HFFc6 (cell line): ENCODE results near the gene VPS54. TPM values are rescaled to one million over a fixed set of nuclear protein-coding genes. Genes with fewer than 3 reads are reported as not detected.
A peak's percentile ranks its signal among the peaks of the same experiment; 100 is the strongest.

Experiments
- DNase-seq: peaks from one replicate; pipeline ENCODE4 v3.0.0-alpha.2; 2018
- H3K27ac Mint-ChIP-seq: 2 replicates; pipeline ENCODE4 v1.8.0; 2020; ENCODE audit warnings: mild to moderate bottlenecking, mixed read lengths
- H3K27me3 Mint-ChIP-seq: 2 replicates; pipeline ENCODE4 v1.8.0; 2021; ENCODE audit warnings: mild to moderate bottlenecking, moderate library complexity, mixed read lengths; ENCODE audit not compliant: insufficient read depth
- H3K36me3 Mint-ChIP-seq: 2 replicates; pipeline ENCODE4 v1.8.0; 2021; ENCODE audit warnings: low read depth, mixed read lengths
- H3K4me1 Mint-ChIP-seq: 2 replicates; pipeline ENCODE4 v1.8.0; 2020; ENCODE audit warnings: low read depth, mixed read lengths
- H3K4me3 Mint-ChIP-seq: 2 replicates; pipeline ENCODE4 v1.8.0; 2020; ENCODE audit warnings: mild to moderate bottlenecking, moderate library complexity, mixed read lengths
- H3K9me3 Mint-ChIP-seq: 2 replicates; pipeline ENCODE4 v1.8.0; 2020; ENCODE audit warnings: mild to moderate bottlenecking, mixed read lengths
- total RNA-seq, 6 experiments: library from RNA; stranded (reverse); fragmentation: NEBNext Ultra II Directional; extraction: Animal tissue kit (Norgen Biotek cat#: 25700); gene quantifications; 2 replicates in 1 of 6; 3 replicates in 5 of 6; pipeline ENCODE4 v1.2.3, GENCODE V29; 2021
- TF ChIP-seq, protein P1 (sequence below): fragments of 200-600 bp; sonication (generic); IDR thresholded peaks from 2 replicates; pipeline ENCODE4 v1.5.0; 2021; ENCODE audit warnings: antibody characterized with exemption, mild to moderate bottlenecking

The VPS54 gene
- total RNA-seq, 6 experiments from 2014 or later: 12.9 to 17.7 (median 15.0) TPM

DNA sequence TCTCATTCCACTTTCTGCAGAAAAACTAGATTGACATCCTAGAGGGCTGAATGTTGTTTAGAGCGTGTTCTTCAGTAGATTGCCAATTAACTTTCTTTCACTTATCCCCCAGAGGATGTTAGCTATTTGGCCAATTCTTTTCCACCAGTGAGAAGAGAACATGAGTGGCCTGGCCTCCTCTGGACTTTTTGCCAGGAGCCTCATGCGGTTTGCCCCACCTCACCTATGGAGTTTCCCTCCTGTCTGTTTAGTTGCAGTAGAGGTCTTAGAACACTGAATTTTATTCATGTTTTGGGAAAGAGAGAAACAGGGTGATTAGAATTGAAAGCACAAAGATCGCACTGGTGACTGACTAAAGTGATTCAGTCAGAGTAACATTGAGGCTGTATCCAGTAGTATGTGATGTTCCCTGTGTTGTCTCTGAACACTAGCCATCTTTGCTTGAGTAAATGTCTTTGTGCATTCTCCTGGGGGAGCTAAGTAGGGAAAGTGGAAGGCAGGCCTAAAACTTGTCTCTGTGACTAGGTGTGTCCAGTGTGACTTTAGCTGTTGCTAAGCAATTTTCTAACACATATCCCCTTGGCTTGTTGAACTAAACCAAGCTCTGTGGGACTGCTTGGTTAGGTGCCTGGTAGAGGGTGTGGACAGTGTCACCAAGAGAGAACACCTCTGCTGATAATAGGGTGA, 143.5 kb downstream of the VPS54 start:
- no peaks in the 10 kb centered on the region for H3K9me3 Mint-ChIP-seq
- peaks cover 6% of the 10 kb centered on the region; the same call in 1 of the 2 replicates for H3K27me3 Mint-ChIP-seq
- peak overlapping the region; percentile 20; the same call in 1 of the 2 replicates for H3K4me3 Mint-ChIP-seq
- H3K36me3 Mint-ChIP-seq: peaks cover 37% of the 10 kb centered on the region
- TF ChIP-seq, protein P1, sequence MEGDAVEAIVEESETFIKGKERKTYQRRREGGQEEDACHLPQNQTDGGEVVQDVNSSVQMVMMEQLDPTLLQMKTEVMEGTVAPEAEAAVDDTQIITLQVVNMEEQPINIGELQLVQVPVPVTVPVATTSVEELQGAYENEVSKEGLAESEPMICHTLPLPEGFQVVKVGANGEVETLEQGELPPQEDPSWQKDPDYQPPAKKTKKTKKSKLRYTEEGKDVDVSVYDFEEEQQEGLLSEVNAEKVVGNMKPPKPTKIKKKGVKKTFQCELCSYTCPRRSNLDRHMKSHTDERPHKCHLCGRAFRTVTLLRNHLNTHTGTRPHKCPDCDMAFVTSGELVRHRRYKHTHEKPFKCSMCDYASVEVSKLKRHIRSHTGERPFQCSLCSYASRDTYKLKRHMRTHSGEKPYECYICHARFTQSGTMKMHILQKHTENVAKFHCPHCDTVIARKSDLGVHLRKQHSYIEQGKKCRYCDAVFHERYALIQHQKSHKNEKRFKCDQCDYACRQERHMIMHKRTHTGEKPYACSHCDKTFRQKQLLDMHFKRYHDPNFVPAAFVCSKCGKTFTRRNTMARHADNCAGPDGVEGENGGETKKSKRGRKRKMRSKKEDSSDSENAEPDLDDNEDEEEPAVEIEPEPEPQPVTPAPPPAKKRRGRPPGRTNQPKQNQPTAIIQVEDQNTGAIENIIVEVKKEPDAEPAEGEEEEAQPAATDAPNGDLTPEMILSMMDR: no peak
- no peak for DNase-seq
- peak overlapping the region; percentile 67 for H3K27ac Mint-ChIP-seq
- H3K4me1 Mint-ChIP-seq: peaks cover 59% of the 10 kb centered on the region

DNA sequence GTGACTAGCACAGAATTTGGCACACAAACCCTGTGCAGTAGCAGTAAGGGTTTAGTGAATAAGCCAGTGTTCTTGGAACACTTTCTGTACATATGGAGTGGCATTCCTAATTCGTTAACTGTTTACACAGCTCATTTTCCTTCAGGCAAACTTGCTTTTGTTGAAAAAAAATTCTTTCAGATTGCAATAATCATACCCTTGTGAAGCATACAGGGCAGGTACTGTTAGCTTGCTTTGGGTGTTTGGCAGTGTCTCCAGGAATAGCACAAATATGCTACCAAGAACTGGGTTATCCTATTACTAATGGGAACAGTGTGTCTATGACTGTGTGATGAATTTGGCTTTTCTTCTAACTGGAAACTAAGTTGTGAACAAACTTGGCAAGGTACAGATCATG, 144.1 kb downstream of the VPS54 start:
- no peaks in the 10 kb centered on the region for H3K9me3 Mint-ChIP-seq
- peak; percentile 47 for DNase-seq
- H3K36me3 Mint-ChIP-seq: peaks cover 36% of the 10 kb centered on the region
- peak overlapping the region; percentile 20; the same call in 1 of the 2 replicates for H3K4me3 Mint-ChIP-seq
- H3K4me1 Mint-ChIP-seq: peaks cover 65% of the 10 kb centered on the region
- peaks cover 4% of the 10 kb centered on the region; the same call in 1 of the 2 replicates for H3K27me3 Mint-ChIP-seq
- TF ChIP-seq, protein P1: no peak
- peak overlapping the region; percentile 67 for H3K27ac Mint-ChIP-seq

DNA sequence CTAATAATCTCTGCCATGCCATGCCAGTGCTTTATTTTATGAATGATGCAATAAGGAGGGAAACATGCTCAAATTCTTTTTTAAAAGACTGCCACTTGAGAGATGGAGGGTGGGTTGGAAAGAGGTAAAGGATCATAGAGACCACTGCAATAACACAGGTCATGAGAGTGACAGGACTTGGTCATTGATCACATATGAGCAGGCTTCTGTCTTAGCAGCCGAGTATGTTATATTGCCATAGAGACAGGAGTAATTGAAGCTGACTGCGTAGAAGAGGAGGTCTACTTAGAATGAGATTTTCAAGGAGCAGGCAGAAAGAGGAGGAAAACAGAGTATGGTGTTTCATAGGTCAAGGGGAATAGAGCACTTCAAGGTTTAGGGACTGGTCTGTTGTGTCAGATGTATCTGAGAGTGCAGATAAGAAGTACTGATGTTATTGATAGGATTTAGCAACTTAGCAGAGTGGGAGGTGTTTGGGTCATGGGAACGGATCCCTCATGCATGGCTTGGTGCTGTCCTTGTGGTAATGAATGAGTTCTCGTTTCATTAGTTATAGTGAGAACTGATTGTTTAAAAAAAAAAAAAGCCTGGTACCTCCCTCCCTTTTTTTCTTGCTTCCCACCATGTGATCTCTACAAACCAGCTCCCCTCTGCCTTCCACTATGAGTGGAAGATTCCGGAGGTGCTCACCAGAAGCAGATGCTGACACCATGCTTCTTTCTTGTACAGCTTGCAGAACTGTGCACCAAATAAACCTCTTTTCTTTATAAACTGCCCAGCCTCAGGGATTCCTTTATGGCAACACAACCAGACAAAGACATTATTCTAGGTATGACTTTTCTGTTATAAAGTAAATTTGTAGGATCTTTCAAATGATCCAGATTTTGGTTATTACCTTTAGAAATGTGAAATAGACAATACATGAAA, 144.8 kb downstream of the VPS54 start:
- peaks cover 4% of the 10 kb centered on the region; the same call in 1 of the 2 replicates for H3K27me3 Mint-ChIP-seq
- no peaks in the 10 kb centered on the region for H3K9me3 Mint-ChIP-seq
- peak overlapping the region; percentile 67; the same call in 1 of the 2 replicates for H3K27ac Mint-ChIP-seq
- no peak for DNase-seq
- TF ChIP-seq, protein P1: no peak
- no peak overlapping the region for H3K4me3 Mint-ChIP-seq
- H3K4me1 Mint-ChIP-seq: peaks cover 65% of the 10 kb centered on the region
- peaks cover 36% of the 10 kb centered on the region for H3K36me3 Mint-ChIP-seq

DNA sequence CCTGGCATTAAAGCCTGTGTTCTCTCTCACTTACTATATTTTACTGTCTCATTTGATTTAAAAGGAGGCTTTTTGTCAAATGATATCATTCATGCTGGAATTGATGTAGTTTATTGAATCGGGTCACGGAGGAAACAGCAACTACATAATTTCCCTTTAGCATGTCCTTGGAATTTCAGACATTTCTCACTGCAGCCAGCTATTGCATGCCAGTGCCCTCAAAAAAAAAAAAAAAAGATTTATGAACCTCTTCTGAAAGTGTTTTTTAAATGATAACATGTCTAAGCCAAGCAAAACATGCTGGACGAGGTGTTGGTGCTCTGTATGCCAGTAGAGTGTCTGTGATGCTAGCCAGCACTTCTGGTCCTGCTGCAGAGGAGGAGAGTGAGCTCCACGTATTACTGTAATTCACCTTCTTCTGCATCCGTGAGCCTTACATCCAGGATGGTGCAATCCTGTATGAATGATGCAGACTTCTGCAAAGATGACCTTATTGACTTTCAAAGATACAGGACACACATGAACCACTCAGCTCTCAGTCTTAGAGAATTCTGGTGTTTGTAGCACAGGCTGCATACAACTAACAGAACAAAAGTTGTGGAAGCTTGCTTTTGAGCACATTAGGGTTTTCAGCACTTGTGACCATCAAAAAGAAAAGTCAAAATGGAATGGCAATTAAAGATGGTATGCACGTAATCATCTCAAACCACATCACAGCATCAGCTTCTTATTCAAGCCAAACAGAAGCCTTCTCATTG, 146.5 kb downstream of the VPS54 start:
- Mint-ChIP-seq H3K27ac (no peak overlapping the region), H3K4me3 (no peak overlapping the region)
- DNase-seq: no peak

More for the DNA sequence above, 146.5 kb downstream of the VPS54 start:
- TF ChIP-seq, protein P1: no peak
- Mint-ChIP-seq H3K4me1 (peaks cover 65% of the 10 kb centered on the region), H3K27me3 (peaks cover 4% of the 10 kb centered on the region; the same call in 1 of the 2 replicates), H3K9me3 (no peaks in the 10 kb centered on the region), H3K36me3 (peaks cover 46% of the 10 kb centered on the region)
